Calu3 (cell line): ENCODE results near the gene UBE2F. TPM values are rescaled to one million over a fixed set of nuclear protein-coding genes. Genes with fewer than 3 reads are reported as not detected.
"Not testable (repeated sequence)": the region's sequence is repeated elsewhere in the genome, so short reads cannot be mapped to it uniquely, and the experiment has no call there.

Experiments used
- BruUV-seq: library from RNA; stranded (reverse); fragments of 400-500 nt; replicated peaks from 2 replicates; lab custom pipeline; 2021; lab: Mats Ljungman, UMichigan
- CTCF ChIA-PET: fragments of 300-600 bp; sonication (Branson Sonifier 250); formaldehyde crosslinking; loops from one replicate; lab custom pipeline; 2022; ENCODE audit warnings: antibody characterized with exemption; lab: Charles Lee
- DNase-seq: peaks from one replicate; pipeline ENCODE4 v3.0.0; 2022
- H3K27ac Mint-ChIP-seq: one replicate; pipeline ENCODE4 v1.8.0; 2022; ENCODE audit warnings: mixed read lengths; ENCODE audit not compliant: unreplicated experiment
- H3K27me3 Mint-ChIP-seq: one replicate; pipeline ENCODE4 v1.8.0; 2022; ENCODE audit warnings: mixed read lengths; ENCODE audit not compliant: unreplicated experiment
- H3K36me3 Mint-ChIP-seq: one replicate; pipeline ENCODE4 v1.8.0; 2022; ENCODE audit warnings: mild to moderate bottlenecking, moderate library complexity, mixed read lengths; ENCODE audit not compliant: insufficient read depth, unreplicated experiment
- H3K4me1 Mint-ChIP-seq: one replicate; pipeline ENCODE4 v1.8.0; 2022; ENCODE audit warnings: mild to moderate bottlenecking, low read depth, mixed read lengths; ENCODE audit not compliant: unreplicated experiment
- H3K4me3 Mint-ChIP-seq: one replicate; pipeline ENCODE4 v1.8.0; 2022; ENCODE audit warnings: mild to moderate bottlenecking, low read depth, moderate library complexity, mixed read lengths; ENCODE audit not compliant: unreplicated experiment
- H3K9me3 Mint-ChIP-seq: one replicate; pipeline ENCODE4 v1.8.0; 2022; ENCODE audit warnings: low read depth, mixed read lengths; ENCODE audit not compliant: unreplicated experiment
- intact Hi-C: fragments of 100-400 bp; cut with micrococcal nuclease; formaldehyde crosslinking; loops from one replicate; pipeline ENCODE4 v1.10.0; 2022; ENCODE audit not compliant: unreplicated experiment
- total RNA-seq: library from RNA; stranded (reverse); gene quantifications from 2 replicates; pipeline ENCODE4 v1.2.3, GENCODE V29; 2022
- TF ChIP-seq, protein P1 (sequence below): fragments of 200-600 bp; IDR thresholded peaks from one replicate; pipeline ENCODE4 v1.8.0; 2022; ENCODE audit warnings: antibody characterized with exemption; ENCODE audit not compliant: unreplicated experiment

Gene UBE2F
- total RNA-seq, 1 experiment from 2014 or later: 40.1 TPM

DNA sequence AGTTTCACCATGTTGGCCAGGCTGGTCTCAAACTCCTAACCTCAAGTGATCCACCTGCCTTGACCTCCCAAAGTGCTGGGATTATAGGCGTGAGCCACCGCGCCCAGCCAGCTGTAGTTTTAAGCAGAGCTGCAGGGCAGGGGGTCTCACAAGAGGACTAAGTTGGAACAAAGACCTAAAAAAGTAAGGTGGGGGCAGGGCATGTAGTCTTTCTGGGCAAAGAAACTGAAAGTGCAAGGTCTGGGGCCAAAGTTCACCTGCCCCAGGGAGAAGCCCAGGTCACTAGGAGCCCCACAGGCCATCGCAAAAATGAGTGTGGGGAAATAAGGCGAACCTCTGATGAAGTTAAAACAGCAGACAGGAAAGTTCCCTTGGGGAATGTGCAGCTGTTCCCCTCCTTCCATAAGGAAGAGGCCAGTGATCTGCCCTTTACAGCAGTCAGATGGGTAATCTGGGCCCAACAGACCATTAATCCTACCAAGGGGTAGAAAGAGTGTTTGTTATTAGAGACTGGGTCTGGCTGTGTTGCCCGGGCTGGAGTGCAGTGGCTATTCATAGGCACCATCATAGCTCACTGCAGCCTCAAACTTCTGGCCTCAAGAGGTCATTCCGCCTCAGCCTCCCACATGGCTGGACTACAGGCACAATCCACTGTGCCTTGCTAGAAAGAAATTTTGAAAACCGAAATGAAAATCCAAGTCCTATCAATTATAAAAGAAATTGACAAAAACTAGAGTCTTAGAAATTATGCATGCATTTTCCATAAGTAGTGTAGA is 96.8 kb downstream of the UBE2F start:
- H3K27me3 Mint-ChIP-seq: no peaks in the 10 kb centered on the region
- TF ChIP-seq, protein P1, sequence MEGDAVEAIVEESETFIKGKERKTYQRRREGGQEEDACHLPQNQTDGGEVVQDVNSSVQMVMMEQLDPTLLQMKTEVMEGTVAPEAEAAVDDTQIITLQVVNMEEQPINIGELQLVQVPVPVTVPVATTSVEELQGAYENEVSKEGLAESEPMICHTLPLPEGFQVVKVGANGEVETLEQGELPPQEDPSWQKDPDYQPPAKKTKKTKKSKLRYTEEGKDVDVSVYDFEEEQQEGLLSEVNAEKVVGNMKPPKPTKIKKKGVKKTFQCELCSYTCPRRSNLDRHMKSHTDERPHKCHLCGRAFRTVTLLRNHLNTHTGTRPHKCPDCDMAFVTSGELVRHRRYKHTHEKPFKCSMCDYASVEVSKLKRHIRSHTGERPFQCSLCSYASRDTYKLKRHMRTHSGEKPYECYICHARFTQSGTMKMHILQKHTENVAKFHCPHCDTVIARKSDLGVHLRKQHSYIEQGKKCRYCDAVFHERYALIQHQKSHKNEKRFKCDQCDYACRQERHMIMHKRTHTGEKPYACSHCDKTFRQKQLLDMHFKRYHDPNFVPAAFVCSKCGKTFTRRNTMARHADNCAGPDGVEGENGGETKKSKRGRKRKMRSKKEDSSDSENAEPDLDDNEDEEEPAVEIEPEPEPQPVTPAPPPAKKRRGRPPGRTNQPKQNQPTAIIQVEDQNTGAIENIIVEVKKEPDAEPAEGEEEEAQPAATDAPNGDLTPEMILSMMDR: no peak
- BruUV-seq: no TSS peak
- H3K27ac Mint-ChIP-seq: no peak overlapping the region
- peak overlapping the region; percentile 18 for H3K4me3 Mint-ChIP-seq
- H3K36me3 Mint-ChIP-seq: peaks cover 29% of the 10 kb centered on the region
- CTCF ChIA-PET: no interaction called here
- intact Hi-C loops: loop anchor here (5.0 kb wide), 1 partner anchor 79 kb away; no protein-coding TSS in a partner anchor
- DNase-seq: no peak
- H3K4me1 Mint-ChIP-seq: peaks cover 55% of the 10 kb centered on the region
- no peaks in the 10 kb centered on the region for H3K9me3 Mint-ChIP-seq

DNA sequence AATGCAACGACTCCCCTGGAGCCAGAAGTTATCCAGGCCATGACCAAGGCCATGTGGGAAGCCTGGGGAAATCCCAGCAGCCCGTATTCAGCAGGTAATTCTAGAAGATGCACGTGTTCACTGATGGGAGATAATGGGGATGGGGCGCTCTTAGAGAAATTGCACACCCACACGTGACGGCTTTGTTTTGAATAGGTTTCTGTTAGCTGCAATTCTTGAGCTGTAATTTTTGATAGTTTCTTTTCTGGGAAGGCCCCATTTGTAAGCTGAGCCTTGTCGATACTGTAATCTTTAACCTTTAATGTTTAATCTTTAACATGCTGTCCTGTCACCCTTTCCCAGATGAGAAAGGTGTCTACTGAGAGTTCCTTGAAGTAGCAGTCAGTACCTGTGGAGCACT is 97.6 kb downstream of the UBE2F start:
- Mint-ChIP-seq H3K27ac (no peak overlapping the region), H3K4me1 (peaks cover 49% of the 10 kb centered on the region), H3K9me3 (no peaks in the 10 kb centered on the region), H3K27me3 (no peaks in the 10 kb centered on the region), H3K4me3 (peak overlapping the region; percentile 18), H3K36me3 (peaks cover 32% of the 10 kb centered on the region)
- no peak for DNase-seq
- TF ChIP-seq, protein P1: no peak
- no TSS peak for BruUV-seq
- CTCF ChIA-PET: interaction anchor here (0.5 to 1.4 kb wide), 4 partner anchors 173 to 1816 kb away, joined by 3 to 4 read pairs (median 3); no protein-coding TSS in a partner anchor
- intact Hi-C loops: loop anchor here (5.0 kb wide), 1 partner anchor 78 kb away; no protein-coding TSS in a partner anchor

GRCh38 chr2:238065071-238065846 is 98.4 kb downstream of the UBE2F start:
- DNase-seq: no peak
- H3K27ac Mint-ChIP-seq: no peak overlapping the region
- no peak overlapping the region for H3K4me3 Mint-ChIP-seq
- no peaks in the 10 kb centered on the region for H3K27me3 Mint-ChIP-seq
- peaks cover 40% of the 10 kb centered on the region for H3K4me1 Mint-ChIP-seq
- H3K9me3 Mint-ChIP-seq: no peaks in the 10 kb centered on the region
- peaks cover 35% of the 10 kb centered on the region for H3K36me3 Mint-ChIP-seq
- CTCF ChIA-PET: interaction anchor here (0.5 to 1.4 kb wide), 4 partner anchors 172 to 1817 kb away, joined by 3 to 4 read pairs (median 3); no protein-coding TSS in a partner anchor
- intact Hi-C loops: no loop called here
- BruUV-seq: no TSS peak
- TF ChIP-seq, protein P1: no peak

GRCh38 chr2:238066218-238066617 is 99.4 kb downstream of the UBE2F start:
- Mint-ChIP-seq H3K4me3 (no peak overlapping the region), H3K4me1 (peaks cover 37% of the 10 kb centered on the region), H3K27ac (no peak overlapping the region), H3K9me3 (no peaks in the 10 kb centered on the region), H3K36me3 (peaks cover 27% of the 10 kb centered on the region), H3K27me3 (no peaks in the 10 kb centered on the region)
- no peak for DNase-seq
- intact Hi-C loops: no loop called here
- CTCF ChIA-PET: no interaction called here
- TF ChIP-seq, protein P1: no peak
- BruUV-seq: no TSS peak

DNA sequence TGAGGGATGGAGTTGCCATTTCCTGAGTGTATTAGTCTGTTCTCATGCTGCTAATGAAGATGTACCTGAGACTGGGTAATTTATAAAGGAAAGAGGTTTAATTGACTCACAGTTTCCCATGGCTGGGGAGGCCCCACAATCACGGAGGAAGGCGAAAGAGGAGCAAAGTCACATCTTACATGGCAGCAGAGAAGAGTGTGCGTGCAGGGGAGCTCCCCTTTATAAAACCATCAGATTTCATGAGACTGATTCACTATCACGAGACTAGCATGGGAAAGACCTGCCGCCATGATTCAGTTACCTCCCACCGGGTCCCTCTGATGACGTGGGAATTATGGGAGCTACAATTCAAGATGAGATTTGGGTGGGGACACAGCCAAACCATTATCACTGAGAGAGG is 99.9 kb downstream of the UBE2F start:
- BruUV-seq, intact Hi-C loops, H3K4me3 Mint-ChIP-seq, CTCF ChIA-PET, H3K27ac Mint-ChIP-seq, H3K27me3 Mint-ChIP-seq, H3K9me3 Mint-ChIP-seq, DNase-seq: not testable (repeated sequence)
- Mint-ChIP-seq H3K4me1 (peaks cover 32% of the 10 kb centered on the region), H3K36me3 (peaks cover 27% of the 10 kb centered on the region)
